HL-60/S4 treated with retinoic acid at 250 ng/mL for 4 days and 3 days (cell line): Measurements from ENCODE around the gene LDLR.
"Not testable (repeated sequence)": the region's sequence is repeated elsewhere in the genome, so short reads cannot be mapped to it uniquely, and the experiment has no call there.

Experiments used
- in situ Hi-C: fragments of 300-500 bp; cut with MboI; formaldehyde crosslinking; loops from 2 replicates; pipeline ENCODE4 v1.7.0; 2022; ENCODE audit warnings: low sequenced_read_pairs

Gene LDLR

DNA sequence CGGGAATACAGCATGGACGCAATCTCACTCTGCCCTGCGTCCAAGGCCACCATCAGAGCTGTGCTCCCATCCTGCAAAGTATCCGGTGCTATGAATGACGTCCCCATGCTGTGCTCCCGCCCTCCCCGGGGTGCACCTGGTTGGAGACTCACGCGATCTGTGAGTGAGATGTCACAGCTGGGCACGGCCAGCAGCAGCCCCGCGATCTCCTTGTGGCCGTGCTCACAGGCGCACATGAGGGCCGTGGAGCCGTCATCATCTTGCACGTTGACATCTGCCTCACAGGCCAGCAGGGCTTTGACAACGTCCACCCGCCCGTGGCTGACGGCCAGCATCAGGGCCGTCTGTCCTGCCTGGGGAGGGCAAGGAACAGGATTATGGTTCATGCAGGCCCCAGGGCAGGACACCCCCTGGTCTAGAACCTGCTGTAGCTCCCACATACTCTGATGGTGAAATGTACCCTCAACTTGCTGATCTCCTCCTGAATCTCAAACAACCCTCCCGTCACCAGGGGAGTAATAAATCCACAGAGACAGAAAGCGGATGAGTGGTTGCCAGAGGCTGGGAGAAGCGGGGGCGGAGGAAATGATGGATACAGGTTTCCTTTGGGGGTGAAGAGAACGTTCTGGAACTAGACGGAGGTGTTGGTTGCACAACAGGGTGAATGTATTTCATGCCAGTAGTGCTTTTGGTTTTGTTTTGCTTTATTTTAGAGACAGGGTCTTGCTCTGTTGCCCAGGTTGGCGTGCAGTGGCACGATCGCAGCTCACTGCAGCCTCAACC is 80.8 kb downstream of the LDLR start:
- in situ Hi-C loops: no loop called here

DNA sequence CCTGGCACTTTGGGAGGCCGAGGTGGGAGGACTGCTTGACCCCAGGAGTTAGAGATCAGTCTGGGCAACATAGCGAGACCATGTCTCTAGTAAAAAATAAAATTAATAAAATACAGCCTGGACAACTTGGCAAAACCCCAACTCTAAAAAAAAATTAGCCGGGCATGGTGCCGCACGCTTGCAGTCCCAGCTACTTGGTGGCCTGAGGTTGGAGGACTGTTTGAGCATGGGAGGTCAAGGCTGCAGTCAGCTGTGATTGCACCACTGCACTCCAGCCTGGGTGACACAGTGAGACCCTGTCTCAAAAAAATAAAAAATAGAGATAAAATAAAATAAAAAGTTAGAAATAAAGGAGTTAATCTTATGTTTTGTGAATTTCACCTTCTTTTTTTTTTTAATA is 81.9 kb downstream of the LDLR start:
- in situ Hi-C loops: no loop called here

DNA sequence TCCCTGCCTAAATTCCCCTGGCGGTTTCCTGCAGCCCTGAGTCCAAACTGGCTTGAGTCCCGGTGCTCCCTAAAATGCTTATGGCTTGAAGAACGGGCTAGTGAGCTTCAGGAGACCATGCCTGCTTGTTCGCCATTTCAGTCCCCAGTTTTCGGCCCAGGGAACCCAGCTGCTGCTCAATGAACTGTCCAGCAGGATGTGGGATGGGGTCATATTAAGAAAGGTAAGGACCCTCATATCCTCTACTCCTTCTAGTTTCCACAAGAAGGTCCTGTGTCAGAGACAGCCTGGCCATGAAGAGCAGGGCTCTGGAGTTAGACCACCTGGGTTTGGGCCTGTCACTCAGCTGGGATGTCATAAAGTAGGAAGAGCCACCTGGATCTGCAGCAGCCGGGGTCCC is 83.3 kb downstream of the LDLR start:
- in situ Hi-C loops: no loop called here

DNA sequence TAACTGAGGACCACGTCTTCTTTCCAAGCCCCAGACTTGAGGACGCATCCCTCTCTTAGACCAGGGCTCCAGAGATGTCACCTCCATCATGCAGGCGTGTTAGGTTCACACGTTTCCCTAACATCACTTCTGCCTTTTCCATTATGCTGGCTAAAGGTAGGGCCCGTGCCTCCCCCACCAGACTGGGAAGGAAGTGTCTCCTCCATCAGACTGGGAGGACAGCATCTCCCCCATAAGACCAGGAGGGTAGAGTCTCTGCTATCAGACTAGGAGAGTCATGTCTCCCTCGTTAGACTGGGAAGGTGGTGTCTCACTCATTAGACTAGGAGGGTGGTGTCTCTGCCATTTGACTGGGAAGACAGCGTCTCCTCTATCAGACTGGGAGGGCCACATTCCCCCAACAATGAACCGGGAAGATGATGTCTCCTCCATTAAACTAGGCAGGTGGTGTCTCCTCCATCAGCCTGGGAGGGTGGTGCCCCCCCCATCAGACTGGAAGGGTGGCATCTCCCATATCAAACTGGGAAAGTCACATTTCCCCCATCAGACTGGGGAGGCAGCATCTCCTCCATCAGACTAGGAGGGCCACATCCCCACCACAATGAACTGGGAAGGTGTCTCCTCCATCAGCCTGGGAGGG is 84.4 kb downstream of the LDLR start:
- in situ Hi-C loops: no loop called here

DNA sequence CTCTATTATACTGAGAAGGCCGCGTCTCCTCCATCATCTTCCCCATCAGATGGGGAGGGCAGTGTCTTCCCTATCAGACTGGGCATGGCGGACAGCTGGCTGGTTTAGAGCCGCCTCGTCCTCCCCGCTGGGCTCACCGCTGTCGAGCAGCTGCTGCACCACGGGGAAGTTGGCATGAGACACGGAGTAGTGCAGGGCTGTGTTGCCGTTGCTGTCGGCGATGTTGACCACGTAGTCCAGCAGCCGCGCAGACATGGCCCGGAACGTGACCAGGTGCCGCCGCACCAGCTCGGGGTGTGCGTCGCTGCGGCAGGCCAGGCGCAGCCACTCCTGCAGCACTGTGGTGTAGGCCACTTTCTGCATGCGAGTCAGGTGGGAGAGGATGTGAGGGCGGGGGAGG is 85.1 kb downstream of the LDLR start:
- in situ Hi-C loops: no loop called here

DNA sequence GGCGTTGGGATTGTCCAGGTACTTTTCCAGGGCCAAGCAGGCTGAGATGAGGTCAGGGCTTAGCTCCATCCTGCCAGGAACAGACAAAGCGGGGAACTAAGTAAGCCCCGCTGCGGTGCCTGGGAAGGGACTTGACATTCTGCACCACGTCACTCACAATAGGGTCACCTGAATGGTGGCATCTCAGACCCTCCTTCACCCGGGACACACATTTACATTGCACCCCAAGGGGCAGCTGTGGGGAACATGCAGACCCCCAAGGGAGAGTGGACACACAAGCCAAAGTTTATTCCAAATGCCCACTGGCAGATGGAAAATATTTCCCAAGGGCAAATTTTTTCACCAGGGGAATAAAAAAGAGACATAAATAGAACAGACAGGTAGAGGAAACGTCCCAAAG is 86.7 kb downstream of the LDLR start:
- in situ Hi-C loops: no loop called here

DNA sequence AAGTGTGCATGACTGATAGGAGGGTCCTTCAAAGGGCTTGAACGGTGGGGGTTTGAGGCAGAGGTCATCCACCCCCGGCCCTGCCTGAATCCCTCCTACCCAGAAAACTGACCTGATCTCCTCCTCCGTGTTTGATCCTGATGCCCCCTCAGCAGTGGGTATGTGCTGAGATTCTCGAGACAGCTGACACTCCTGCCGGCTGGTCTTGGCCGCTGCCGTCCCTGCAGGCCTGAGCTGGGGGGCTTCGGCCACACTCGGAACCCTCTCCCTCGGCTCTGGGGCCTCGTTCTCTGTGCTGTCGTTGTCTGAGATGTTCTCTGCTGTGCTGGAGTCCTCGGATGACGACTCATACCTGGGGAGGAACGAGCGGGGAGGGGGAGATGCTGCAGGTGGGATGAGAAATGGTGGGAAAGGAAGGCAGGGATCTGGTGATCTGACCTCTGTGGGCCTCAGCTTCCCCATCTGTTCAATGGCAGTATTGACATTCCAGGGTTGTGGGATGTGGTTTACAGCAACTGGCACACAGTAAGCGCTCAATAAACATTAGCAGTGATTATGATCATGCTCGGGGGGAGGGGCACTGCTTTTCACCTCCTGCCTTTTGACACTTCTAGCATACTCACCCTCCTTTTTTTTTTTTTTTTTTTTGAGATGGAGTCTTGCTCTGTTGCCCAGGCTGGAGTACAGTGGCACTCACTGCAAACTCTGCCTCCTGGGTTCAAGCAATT is 87.4 kb downstream of the LDLR start:
- in situ Hi-C loops: no loop called here

DNA sequence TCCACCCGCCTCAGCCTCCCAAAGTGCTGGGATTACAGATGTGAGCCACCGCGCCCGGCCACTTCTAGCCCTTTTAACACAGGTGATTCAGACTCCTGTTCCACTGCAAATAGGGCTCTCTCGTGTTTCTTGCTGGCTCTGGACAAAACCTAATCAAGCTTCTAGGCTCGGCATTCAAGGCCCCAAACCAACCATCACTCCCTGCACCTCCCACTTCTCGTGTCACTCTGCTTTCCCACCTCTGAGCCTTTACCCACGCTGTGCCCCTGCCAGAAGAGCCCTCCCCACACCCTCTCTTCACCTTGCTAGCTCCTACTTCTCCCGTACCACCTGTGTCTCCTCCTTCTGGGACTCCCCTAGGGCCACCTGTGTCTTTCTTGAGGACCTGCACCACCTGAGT is 88.3 kb downstream of the LDLR start:
- in situ Hi-C loops: no loop called here

DNA sequence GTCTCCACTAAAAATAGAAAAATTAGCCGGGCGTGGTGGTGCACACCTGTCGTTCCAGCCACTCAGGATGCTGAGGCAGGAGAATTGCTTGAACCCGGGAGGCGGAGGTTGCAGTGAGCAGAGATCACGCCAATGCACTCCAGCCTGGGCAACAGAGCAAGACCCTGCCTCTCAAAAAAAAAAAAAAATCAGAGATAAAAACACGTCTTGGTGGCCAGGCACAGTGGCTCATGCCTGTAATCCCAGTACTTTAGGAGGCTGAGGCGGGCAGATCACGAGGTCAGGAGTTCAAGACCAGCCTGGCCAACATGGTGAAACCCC is 89.8 kb downstream of the LDLR start:
- in situ Hi-C loops: not testable (repeated sequence)

DNA sequence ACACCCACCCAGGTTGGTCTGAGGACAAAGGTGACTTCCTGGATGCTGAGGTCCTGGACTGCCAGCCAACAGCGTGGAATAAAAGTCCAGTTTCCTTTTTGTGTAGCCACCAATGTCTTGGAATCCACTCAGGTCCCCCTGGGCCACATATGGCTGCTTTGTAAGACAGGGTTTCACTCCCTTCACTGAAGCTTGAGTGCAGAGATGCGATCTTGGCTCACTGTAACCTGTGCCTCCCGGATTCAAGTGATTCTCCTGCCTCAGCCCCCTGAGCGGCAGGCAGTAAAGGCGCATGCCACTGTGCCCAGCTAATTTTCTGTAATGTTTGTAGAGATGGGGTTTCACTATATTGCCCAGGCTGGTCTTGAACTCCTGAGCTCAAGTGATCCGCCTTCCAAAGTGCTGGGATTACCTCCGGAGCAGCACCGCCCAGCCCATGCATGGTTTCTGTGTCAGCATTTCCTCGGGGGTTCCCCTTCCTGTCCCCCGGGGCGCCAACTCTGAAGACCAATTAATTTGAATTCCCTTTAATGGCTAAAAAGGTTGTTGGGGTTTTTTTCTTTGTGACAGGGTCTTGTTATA is 90.5 kb downstream of the LDLR start:
- in situ Hi-C loops: no loop called here

DNA sequence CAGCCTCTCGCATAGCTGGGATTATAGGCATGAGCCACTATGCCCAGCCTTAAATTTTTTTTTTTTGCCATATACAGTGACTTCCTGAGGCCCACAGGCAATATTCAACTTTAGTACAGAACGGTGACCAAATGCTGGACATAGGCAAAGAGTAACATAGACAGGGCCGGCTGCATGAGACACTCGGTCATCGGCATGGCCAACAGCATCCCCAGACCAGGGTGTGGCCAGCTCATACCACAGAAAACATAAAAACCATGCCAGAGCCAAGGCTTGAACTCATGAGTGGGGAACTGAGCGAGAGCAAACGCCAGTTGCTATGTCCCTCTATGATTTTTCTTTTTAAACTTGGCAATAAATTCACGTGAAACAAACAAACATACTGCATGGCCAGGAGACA is 91.1 kb downstream of the LDLR start:
- in situ Hi-C loops: no loop called here

DNA sequence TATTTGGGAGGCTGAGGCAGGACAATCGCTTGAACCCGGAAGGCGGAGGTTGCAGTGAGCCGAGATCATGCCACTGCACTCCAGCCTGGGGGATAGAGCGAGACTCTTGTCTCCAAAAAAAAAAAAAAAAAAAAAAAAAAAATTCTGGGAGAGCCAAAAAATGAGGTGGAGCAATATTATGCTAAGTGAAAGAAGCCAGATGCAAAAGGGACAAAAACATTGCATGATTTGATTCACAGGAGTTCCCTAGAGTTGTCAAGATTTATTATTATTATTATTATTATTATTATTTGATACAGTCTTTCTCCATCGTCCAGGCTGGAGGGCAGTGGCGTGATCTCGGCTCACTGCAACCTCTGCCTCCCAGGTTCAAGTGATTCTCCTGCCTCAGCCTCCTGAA is 91.7 kb downstream of the LDLR start:
- in situ Hi-C loops: not testable (repeated sequence)

DNA sequence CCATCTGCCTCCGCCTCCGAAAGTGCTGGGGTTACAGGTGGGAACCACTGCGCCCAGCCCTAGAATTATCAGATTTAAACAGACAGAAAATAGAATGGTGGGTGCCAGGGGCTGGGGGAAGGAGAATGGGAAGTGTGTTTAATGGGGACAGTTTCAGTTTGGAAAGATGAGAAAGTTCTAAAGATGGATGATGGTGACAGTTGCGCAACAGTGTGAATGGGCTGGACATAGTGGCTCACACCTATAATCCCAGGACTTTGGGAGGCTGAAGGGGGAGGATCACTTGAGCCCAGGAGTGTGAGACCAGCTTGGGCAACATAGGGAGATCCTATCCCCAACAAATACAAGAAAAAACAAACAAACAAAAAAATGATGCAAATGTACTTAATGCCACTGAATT is 92.2 kb downstream of the LDLR start:
- in situ Hi-C loops: no loop called here
